ENCODE measurements around the gene KIF16B. TPM values are rescaled to one million over a fixed set of nuclear protein-coding genes. Genes with fewer than 3 reads are reported as not detected.

The KIF16B gene, protein sequence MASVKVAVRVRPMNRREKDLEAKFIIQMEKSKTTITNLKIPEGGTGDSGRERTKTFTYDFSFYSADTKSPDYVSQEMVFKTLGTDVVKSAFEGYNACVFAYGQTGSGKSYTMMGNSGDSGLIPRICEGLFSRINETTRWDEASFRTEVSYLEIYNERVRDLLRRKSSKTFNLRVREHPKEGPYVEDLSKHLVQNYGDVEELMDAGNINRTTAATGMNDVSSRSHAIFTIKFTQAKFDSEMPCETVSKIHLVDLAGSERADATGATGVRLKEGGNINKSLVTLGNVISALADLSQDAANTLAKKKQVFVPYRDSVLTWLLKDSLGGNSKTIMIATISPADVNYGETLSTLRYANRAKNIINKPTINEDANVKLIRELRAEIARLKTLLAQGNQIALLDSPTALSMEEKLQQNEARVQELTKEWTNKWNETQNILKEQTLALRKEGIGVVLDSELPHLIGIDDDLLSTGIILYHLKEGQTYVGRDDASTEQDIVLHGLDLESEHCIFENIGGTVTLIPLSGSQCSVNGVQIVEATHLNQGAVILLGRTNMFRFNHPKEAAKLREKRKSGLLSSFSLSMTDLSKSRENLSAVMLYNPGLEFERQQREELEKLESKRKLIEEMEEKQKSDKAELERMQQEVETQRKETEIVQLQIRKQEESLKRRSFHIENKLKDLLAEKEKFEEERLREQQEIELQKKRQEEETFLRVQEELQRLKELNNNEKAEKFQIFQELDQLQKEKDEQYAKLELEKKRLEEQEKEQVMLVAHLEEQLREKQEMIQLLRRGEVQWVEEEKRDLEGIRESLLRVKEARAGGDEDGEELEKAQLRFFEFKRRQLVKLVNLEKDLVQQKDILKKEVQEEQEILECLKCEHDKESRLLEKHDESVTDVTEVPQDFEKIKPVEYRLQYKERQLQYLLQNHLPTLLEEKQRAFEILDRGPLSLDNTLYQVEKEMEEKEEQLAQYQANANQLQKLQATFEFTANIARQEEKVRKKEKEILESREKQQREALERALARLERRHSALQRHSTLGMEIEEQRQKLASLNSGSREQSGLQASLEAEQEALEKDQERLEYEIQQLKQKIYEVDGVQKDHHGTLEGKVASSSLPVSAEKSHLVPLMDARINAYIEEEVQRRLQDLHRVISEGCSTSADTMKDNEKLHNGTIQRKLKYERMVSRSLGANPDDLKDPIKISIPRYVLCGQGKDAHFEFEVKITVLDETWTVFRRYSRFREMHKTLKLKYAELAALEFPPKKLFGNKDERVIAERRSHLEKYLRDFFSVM (N-terminal part only)
- total RNA-seq (2014; rRNA removed) (11.1 and 12.7 TPM in 2 replicates), Bru-seq, nascent RNA (percentile 75 among the genes with signal in this experiment), BruChase-seq, experiment 1, labeled RNA remaining after a 6-hour chase (percentile 63 among the genes with signal in this experiment), BruChase-seq, experiment 2, labeled RNA remaining after a 2-hour chase (percentile 64 among the genes with signal in this experiment)
- long read RNA-seq, full-length matches to known transcripts: 1 of 43 reads
- long read RNA-seq, partial matches to known transcripts: 28 of 43 reads
- long read RNA-seq, other reads (novel, unspliced or antisense): 14 of 43 reads

DNA sequence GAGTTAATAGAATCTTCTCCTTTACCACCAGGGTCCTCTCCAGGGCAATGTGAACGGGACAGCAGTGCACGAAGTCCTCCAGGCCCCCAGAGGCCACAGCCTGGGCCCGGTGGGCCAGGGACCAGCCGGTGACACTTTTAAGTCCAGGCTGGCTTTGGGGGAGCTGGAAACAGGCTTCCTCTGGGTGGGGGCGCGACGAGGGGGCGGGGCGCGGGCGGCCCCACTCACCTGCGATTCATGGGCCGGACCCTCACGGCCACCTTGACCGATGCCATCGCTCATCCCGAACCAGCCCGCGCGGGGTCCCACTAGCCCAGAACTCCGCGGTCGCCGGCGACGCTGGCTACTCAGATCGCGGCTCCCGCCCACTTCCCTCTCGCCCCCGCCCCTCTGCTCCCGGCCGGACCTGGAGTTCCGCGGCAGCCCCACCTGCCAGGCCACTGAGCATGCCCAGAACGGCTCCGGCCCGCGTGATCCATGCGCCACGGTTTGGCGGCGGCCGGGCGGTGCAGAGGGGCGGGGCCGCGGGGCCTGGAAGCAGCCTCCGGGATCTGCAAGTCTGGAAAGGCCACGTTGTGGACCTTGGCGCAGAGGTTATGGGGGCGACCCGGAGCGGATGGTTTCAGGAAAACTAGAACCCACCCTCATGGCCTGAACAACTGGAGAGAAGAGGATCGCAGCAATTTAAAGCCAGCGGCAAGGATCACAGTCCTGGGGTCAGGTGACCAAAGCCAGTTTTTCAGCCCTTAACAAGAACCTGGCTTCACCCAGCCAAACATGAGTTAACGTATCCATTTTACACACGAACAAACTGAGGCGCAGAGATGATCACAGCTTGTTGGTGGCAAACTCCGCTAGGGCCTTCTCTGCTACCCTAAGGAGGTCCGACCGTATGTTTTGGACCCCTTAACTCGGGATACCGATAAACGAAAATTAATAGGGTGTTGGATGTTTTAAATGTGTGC lies at the start of gene KIF16B:
TSS of gene KIF16B (minus strand) at position 448 of the 965 bp plus-strand sequence. CDS start at position 275, 173 bp downstream.
- POLR2A ChIA-PET (ENCODE audit: unreplicated experiment): no interaction called here
- CTCF ChIA-PET: interaction anchor here (0.6 kb wide), 1 partner anchor 671 kb away, joined by 3 read pairs; no protein-coding TSS in a partner anchor
- peak within 1 kb of the TSS; percentile 82 for H3K4me3 ChIP-seq (ENCODE audit: low read length)
- peak within 1 kb of the TSS; percentile 16 for H3K27ac ChIP-seq (ENCODE audit: low read length)
- peak within 1 kb of the TSS; percentile 82 for H3K9ac ChIP-seq (ENCODE audit: low read length)
- no peaks in the 10 kb centered on the region for H3K9me3 ChIP-seq (ENCODE audit: low read length)
- peak; percentile 81 for ATAC-seq
- peak within 1 kb of the TSS; percentile 99 for H3K4me2 ChIP-seq (ENCODE audit: low read length)
- no peaks in the 10 kb centered on the region for H3K36me3 ChIP-seq (ENCODE audit: low read depth, low read length)
- peaks cover 24% of the 10 kb centered on the region for H3K4me1 ChIP-seq (ENCODE audit: insufficient read depth, low read length)
- H3K27me3 ChIP-seq (ENCODE audit: low read length): no peaks in the 10 kb centered on the region
- intact Hi-C loops (cut with micrococcal nuclease): loop anchor here (2.0 to 10.0 kb wide), 4 partner anchors 44 to 192 kb away; partner anchors contain the start of gene SNRPB2
- DNase-seq: peak; percentile 95
- TF ChIP-seq EZH2 (IDR thresholded peaks at IDR 0.05; ENCODE audit: low read length, unreplicated experiment): no peak
- TF ChIP-seq, protein P1, sequence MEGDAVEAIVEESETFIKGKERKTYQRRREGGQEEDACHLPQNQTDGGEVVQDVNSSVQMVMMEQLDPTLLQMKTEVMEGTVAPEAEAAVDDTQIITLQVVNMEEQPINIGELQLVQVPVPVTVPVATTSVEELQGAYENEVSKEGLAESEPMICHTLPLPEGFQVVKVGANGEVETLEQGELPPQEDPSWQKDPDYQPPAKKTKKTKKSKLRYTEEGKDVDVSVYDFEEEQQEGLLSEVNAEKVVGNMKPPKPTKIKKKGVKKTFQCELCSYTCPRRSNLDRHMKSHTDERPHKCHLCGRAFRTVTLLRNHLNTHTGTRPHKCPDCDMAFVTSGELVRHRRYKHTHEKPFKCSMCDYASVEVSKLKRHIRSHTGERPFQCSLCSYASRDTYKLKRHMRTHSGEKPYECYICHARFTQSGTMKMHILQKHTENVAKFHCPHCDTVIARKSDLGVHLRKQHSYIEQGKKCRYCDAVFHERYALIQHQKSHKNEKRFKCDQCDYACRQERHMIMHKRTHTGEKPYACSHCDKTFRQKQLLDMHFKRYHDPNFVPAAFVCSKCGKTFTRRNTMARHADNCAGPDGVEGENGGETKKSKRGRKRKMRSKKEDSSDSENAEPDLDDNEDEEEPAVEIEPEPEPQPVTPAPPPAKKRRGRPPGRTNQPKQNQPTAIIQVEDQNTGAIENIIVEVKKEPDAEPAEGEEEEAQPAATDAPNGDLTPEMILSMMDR (conservative IDR thresholded peaks at IDR 0.05; ENCODE audit: low read depth, low read length): no peak
- TF ChIP-seq EZH2phosphoT487 (IDR thresholded peaks at IDR 0.05; ENCODE audit: borderline replicate concordance, low read length): no peak
- BruUV-seq (replicated peaks): TSS peak; percentile 92
- H4K20me1 ChIP-seq (ENCODE audit: low read length): no peaks in the 10 kb centered on the region
- H3K9me2 ChIP-seq (replicated peaks; ENCODE audit: low read length): no peaks in the 10 kb centered on the region; the same call in 1 of the 2 replicates
- peaks cover 36% of the 10 kb centered on the region for H3K79me2 ChIP-seq (ENCODE audit: low read length)
- no peaks in the 10 kb centered on the region for H3F3A ChIP-seq (ENCODE audit: low read length, unreplicated experiment)
- H2AFZ ChIP-seq (ENCODE audit: low read length): peak within 1 kb of the TSS; percentile 93

DNA sequence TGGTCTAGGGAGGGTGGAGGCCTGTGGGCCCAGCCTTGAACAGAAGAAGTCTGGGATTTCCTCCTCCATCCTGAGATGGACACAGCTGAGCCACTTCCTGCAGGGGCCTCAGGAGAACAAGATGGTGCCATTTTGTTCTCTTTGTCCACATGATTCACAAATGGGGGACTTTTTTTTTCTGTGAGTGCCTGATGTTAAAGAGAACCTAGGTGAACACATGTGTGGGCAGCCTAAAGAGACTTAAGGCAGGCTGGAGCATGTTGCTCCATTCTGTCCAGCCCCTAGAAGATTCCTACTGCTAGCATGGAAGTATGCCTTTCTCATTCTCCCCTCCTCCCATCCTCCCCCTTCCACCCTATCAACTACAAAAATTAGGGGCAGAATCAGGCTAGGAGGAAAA lies 49.3 kb upstream of the KIF16B start:
- H2AFZ ChIP-seq (ENCODE audit: low read length): no peak overlapping the region
- no peak for DNase-seq
- POLR2A ChIA-PET (ENCODE audit: unreplicated experiment): no interaction called here

More for the DNA sequence above, 49.3 kb upstream of the KIF16B start:
- CTCF ChIA-PET: no interaction called here
- intact Hi-C loops (cut with micrococcal nuclease): no loop called here
- no peaks in the 10 kb centered on the region for H3K36me3 ChIP-seq (ENCODE audit: low read depth, low read length)
- H3K9ac ChIP-seq (ENCODE audit: low read length): no peak overlapping the region
- H3K4me1 ChIP-seq (ENCODE audit: insufficient read depth, low read length): no peaks in the 10 kb centered on the region
- H4K20me1 ChIP-seq (ENCODE audit: low read length): no peaks in the 10 kb centered on the region
- no peaks in the 10 kb centered on the region for H3K27me3 ChIP-seq (ENCODE audit: low read length)
- no peak overlapping the region for H3K4me3 ChIP-seq (ENCODE audit: low read length)
- H3K79me2 ChIP-seq (ENCODE audit: low read length): no peaks in the 10 kb centered on the region
- TF ChIP-seq EZH2 (IDR thresholded peaks at IDR 0.05; ENCODE audit: low read length, unreplicated experiment) (no peak), EZH2phosphoT487 (IDR thresholded peaks at IDR 0.05; ENCODE audit: borderline replicate concordance, low read length) (no peak)
- TF ChIP-seq, protein P1 (conservative IDR thresholded peaks at IDR 0.05; ENCODE audit: low read depth, low read length): no peak
- no peaks in the 10 kb centered on the region for H3K9me2 ChIP-seq (replicated peaks; ENCODE audit: low read length)
- H3K9me3 ChIP-seq (ENCODE audit: low read length): no peaks in the 10 kb centered on the region
- no peak overlapping the region for H3K4me2 ChIP-seq (ENCODE audit: low read length)
- no peak for ATAC-seq
- H3F3A ChIP-seq (ENCODE audit: low read length, unreplicated experiment): no peaks in the 10 kb centered on the region
- no peak overlapping the region for H3K27ac ChIP-seq (ENCODE audit: low read length)
- no TSS peak for BruUV-seq (replicated peaks)

All from PC-3 (cell line).